CD4-positive, alpha-beta T cell treated with Interleukin-4 for 1 hour (primary cell): ENCODE measurements around the gene PRR23C.
"Not testable (repeated sequence)": the region's sequence is repeated elsewhere in the genome, so short reads cannot be mapped to it uniquely, and the experiment has no call there.

Experiments used
- DNase-seq, 2 donors: peaks; one replicate each; pipeline ENCODE4 v3.0.0-alpha.2; 2020 to 2022

The PRR23C gene

DNA sequence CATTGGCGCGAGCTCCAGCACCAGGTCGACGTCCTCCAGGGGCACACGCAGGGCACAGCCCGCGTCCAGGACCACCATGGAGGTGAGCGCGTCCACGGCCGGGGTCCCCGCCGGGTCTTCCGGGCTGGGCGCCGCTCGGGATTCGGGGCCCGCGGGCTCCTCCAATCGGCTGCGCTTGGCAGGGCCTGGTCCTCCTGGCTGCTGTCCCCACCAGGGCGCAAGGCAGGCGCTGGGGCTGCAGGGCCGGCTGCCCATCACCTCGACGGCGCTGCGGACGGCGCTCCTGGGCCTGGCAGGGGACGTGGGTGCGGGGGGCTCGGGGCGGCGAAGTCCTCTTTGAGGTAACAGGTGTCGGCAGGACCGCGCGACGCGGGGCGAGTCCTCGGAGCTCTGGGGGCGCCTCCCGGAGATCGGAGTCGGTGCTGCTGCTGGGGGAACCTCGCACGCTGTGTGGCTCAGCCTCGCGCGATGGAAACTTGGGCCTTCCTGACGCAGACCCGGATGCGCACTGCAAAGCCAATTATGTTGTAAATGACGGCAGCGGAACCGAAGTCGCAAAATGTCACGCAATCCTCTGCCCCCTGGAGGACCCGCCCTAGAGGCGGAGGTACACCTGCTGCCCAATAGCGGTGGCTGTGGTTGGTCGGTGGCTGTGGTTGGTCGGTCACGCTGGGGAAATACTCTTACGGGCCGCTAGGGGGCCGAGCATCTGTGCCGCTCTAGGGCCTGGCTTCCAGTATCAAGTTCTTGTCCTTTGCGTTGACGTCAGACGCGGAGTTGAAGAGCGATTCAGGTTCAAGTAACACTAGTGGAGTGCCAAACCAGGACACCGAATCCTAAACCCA, at the start of gene PRR23C:
TSS of gene PRR23C (minus strand) at position 527 of the 845 bp plus-strand sequence. CDS start at position 255, 272 bp downstream.
- DNase-seq = no peak

DNA sequence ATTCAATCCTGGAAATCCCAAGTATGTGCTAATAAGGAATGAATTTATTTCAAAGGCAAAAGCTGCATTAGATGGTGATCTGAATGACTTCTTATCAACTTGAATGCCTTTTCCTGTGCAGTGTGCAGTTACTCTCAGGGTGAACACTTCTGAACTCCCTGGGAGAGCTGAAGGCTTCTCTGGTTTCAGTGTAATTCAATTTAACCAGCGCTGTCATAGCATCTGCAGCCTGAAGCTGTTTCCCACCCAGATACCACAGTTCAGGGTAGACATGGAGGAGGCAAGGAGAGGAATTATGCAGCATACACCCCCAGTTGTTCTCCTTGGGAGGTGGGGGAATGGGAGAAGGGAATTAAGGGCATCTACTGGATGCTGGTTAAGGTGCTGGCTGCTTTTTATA, 49.1 kb upstream of the PRR23C start:
- no peak for DNase-seq

- no peak for DNase-seq
Observed at GRCh38 chr3:139088462-139089324, 44.0 kb upstream of the PRR23C start.

DNA sequence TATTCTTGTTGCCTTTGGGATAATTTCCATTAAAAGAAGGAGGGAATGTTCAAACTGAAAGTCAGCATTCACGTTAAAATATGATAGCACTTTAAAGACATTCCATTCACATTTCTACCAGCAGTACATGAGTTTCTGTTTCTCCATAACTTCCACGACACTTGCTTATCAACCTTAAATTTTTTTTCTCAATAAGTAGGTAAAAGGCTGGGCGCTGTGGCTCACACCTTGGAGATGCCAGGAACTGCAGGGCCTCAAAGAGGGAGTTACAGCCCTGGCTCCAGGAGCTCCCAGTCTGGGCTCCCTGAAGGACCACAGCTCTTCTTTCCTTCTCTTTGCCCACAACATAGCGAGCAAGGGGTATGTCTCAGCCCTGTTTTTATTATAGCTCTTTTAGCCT, 42.9 kb upstream of the PRR23C start:
- DNase-seq = no peak

DNA sequence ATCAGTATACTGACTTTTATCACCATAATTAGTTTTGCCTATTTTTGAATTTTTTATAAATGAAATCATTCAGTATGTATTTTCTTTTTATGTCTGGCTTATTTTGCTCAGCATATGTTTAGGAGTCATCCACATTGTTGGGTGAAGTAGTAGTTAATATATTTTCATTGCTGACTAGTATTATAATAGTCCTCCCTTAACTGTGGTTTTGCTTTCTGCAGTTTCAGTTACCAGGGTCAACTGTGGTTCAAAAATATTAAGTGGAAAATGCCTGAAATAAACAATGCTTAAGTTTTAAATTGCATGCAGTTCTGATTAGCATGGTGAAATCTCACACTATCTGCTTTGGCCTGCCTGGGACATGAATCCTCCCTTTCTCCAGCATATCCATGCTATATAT, 39.5 kb upstream of the PRR23C start:
- DNase-seq = no peak

DNA sequence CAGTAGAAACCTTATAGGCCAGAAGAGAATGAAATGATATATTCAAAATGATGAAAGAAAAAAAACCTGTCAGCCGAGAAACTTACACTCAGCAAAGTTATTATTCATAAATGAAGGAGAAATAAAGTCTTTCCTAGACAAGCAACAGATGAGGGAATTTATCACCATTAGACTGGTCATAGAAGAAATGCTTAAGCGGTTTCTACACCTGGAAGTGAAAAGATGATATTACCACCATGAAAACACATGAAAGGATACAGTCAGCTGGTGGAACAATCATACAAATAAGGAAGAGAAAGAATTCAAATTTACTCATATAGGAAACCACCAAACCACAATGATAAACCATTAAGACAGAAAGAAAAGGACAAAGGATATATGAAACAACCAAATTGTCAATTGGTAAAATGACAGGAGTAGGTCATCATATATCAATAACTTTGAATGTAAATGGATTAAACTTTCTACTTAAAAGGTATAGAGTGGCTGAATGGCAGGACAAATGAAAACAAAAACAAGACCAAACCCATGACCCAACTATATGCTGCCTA, 29.9 kb upstream of the PRR23C start:
- DNase-seq = no peak

- no peak for DNase-seq
Observed at GRCh38 chr3:139062918-139063317, 18.2 kb upstream of the PRR23C start.

- DNase-seq = no peak
Observed at GRCh38 chr3:139052802-139053600, 8.3 kb upstream of the PRR23C start.

- DNase-seq = no peak
Observed at GRCh38 chr3:139043554-139044365, 932 bp downstream of the PRR23C start.

- no peak for DNase-seq
Observed at GRCh38 chr3:139037478-139037877, 7.2 kb downstream of the PRR23C start.

DNA sequence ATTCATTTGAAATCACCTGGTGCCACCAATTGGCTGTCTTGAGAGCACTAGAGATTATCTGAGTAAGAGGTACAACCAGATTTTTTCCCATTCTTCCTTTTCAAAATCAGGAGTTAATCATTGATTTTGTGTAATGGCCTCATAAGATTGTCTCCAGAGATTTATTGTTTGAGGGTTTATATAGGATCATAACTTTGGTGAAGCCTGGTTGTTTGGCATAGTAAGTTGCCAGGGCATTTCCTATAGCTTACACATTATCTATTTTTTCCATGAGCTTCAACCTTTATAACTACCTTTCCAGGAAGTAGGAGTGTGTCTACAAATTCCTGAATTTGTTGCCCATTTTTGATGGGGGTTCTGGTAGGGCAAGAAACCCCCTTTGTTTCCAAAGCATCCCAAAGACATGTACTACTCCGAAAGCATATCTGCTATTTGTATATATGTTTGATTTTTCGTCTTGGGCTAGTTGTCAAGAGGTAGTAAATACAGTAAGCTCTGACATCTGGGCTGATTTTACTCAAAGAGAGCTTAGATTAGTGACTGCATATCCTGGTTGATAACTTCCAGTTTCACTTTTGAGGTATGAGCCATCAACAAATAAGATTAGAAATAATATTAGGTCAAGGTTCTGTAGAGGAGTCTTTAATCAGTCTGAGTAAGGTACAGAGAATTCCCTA, 12.2 kb downstream of the PRR23C start:
- no peak for DNase-seq

DNA sequence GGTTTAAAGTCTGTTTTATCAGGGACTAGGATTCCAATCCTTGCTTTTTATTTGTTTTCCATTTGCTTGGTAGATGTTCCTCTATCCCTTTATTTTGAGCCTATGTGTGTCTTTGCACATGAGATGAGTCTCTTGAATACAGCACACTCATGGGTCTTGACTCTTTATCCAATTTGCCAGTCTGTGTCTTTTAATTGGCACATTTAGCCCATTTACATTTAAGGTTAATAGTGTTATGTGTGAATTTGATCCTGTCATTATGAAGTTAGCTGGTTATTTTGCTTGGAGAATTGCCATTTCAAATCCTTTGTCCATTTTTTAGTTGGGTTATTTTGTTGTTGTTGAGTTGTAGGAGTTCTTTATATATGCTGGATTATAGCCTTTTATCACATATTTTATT, 14.1 kb downstream of the PRR23C start:
- not testable (repeated sequence) for DNase-seq

- no peak for DNase-seq
Observed at GRCh38 chr3:139024968-139025367, 19.7 kb downstream of the PRR23C start.

DNA sequence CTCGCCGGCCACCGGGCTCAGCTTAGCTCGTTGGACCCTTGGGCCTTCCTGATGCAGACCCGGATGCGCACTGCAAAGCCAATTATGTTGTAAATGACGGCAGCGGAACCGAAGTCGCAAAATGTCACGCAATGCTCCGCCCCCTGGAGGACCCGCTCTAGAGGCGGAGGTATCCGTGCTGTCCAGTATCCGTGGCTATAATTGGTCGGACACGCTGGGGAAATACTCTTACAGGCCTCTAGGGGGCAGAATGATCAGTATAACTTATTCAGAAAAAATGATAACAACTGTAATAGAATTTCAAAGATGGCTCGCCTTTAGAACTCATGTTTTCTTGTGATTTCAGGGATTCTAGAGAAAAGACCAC, 23.8 kb downstream of the PRR23C start, which contains the start of gene PRR23B:
TSS of gene PRR23B (minus strand) at position 59 of the 367 bp plus-strand sequence. CDS start 265 bp downstream, outside the sequence.
- DNase-seq = no peak

GRCh38 chr3:139020036-139020867, 24.4 kb downstream of the PRR23C start:
- no peak for DNase-seq

GRCh38 chr3:139016430-139017048, 28.2 kb downstream of the PRR23C start:
- no peak for DNase-seq

DNA sequence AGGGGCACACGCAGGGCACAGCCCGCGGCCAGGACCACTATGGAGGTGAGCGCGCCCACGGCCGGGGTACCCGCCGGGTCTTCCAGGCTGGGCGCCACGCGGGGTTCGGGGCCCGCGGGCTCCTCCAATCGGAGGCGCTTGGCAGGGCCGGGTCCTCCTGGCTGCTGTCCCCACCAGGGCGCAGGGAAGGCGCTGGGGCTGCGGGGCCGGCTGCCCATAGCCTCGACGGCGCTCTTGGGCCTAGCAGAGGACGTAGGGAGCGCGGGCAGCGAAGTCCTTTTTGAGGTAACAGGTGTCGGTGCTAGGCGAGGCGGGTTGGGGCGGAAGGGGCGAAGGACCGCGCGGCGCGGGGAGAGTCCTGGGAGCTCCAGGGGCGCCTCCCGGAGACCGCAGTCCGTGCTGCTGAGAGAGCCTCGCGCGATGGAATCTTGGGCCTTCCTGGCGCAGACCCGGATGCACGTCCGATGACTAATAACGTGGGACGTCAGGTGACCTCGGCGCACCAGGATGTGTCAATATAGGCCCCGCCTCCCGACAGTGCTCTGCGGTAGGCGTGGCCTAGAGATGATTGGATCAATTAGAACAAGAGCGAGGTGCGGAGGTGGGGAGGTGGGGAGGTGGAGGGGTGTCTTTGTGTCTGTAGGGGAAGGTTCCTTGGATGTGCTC, 38.5 kb downstream of the PRR23C start, which contains the start of gene PRR23A:
TSS of gene PRR23A (minus strand) at position 218 of the 666 bp plus-strand sequence. CDS start at position 218, 0 bp downstream.
- no peak for DNase-seq

DNA sequence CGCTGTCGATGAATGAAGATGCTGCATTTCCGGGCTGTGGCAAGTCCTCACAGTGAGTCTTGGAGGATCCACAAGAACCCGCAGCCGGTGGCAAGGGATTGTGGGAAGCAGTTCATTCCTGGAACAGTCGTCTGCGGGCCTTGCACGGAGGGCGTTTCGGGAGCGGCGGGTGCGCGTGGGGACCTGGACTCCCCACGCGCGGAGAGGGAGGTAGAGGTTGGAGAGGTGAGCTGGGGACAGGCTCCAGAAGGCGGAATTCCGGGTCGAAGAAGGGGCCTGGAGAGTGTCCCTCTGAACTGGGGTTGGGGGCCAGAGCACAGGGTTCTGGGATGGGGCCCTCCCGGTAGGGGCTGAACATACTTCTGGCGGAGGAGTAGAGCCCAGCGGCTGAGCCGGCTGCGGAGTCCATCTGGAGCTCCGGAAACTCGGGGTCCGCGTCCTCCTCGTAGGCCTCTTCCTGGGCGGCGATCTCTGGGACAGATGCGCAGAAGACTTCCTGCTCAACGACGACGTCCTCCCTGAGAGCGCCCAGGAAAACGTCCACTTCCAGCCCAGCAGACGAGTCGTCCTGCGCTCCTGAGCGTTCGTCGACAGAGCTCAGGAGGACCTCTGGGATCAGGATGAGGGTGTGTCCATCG, 39.2 kb downstream of the PRR23C start:
- DNase-seq = no peak
